Measurements from ENCODE around the gene ADAMTS4.
"Not testable (repeated sequence)": the region's sequence is repeated elsewhere in the genome, so short reads cannot be mapped to it uniquely, and the experiment has no call there.

Gene ADAMTS4

GRCh38 chr1:161225534-161226319 lies 26.9 kb upstream of the ADAMTS4 start, which contains the start of gene TOMM40L:
Gene TOMM40L, plus strand, starts transcription at chr1:161226060. Its CDS starts 430 bp downstream, at chr1:161226490.
- peak within 1 kb of the TSS; percentile 65 for H3K4me3 ChIP-seq (replicated peaks; ENCODE audit: low read depth, low read length)
- peak; percentile 99 for DNase-seq (ENCODE audit: extremely low read depth, low read depth)
- peak; percentile 67 for TF ChIP-seq CTCF (IDR thresholded peaks at IDR 0.05; ENCODE audit: low read depth, low read length, missing control alignments)

GRCh38 chr1:161225178-161225533 lies 26.3 kb upstream of the ADAMTS4 start:
- TF ChIP-seq CTCF (IDR thresholded peaks at IDR 0.05; ENCODE audit: low read depth, low read length, missing control alignments) = no peak
- DNase-seq (ENCODE audit: extremely low read depth, low read depth) = no peak
- H3K4me3 ChIP-seq (replicated peaks; ENCODE audit: low read depth, low read length) = no peak overlapping the region

- not testable (repeated sequence) for DNase-seq (ENCODE audit: extremely low read depth, low read depth); H3K4me3 ChIP-seq (replicated peaks; ENCODE audit: low read depth, low read length)
Measured at GRCh38 chr1:161224695-161225087, 25.8 kb upstream of the ADAMTS4 start.

DNA sequence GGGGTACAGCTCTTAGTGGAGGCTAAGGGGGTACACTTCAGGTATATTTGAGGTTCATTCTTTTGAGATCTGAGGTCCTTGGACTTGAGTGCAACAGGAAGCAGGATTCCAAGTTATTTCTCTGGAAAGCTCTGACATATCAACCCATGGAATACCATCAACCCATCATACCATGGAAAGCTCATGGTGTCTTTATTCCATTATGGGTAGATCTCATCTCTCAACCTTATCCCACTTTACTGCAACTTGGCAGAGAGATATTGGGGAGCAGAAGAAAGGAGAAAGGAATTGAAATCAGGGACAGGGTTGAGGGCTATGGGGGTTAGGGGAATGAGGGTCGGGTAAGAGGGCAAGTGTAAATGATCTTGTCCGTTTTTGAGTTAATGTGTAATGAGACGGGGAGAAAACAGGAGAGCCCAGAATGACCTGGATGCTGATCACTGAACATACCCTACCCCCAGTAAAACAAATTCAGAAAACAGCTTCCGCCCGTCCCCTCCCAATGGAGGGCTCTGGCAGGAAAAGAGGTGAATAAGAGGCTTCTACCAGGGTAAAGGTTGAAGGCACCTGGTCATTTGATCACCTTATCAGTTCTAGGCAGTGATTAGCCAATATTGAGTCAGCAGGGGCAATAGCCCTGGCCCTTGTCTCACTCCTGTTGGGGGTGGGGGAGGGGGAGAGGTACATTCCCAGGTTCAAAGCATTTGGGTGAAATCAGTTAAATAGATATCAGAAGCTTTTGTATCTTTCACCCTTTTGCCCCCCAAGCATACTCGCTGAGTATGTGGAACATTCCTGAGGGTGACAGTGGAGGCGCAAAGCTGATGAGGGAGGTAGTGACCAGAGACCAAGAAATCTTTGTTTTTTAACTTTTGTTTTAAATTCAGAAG lies 25.2 kb upstream of the ADAMTS4 start:
- no peak for DNase-seq (ENCODE audit: extremely low read depth, low read depth)
- no peak for TF ChIP-seq CTCF (IDR thresholded peaks at IDR 0.05; ENCODE audit: low read depth, low read length, missing control alignments)

GRCh38 chr1:161222175-161223019 lies 23.5 kb upstream of the ADAMTS4 start:
- no peak overlapping the region for H3K4me3 ChIP-seq (replicated peaks; ENCODE audit: low read depth, low read length)
- TF ChIP-seq CTCF (IDR thresholded peaks at IDR 0.05; ENCODE audit: low read depth, low read length, missing control alignments) = no peak
- no peak for DNase-seq (ENCODE audit: extremely low read depth, low read depth)

More for the DNA sequence above, 25.2 kb upstream of the ADAMTS4 start:
- H3K4me3 ChIP-seq (replicated peaks; ENCODE audit: low read depth, low read length) = no peak overlapping the region

GRCh38 chr1:161220002-161220401 lies 21.1 kb upstream of the ADAMTS4 start:
- no peak overlapping the region for H3K4me3 ChIP-seq (replicated peaks; ENCODE audit: low read depth, low read length)
- TF ChIP-seq CTCF (IDR thresholded peaks at IDR 0.05; ENCODE audit: low read depth, low read length, missing control alignments) = no peak
- DNase-seq (ENCODE audit: extremely low read depth, low read depth) = no peak

Data from HFF-Myc (cell line).